Activated naive CD4-positive, alpha-beta T cell treated with anti-CD3 and anti-CD28 coated beads, Interleukin-2, amount 50 U/mL, for 24 hours (primary cell): Measurements from ENCODE around the gene COL4A1.

Experiments
- H3K27ac Mint-ChIP-seq: one replicate; pipeline ENCODE4 v1.8.0; 2021; ENCODE audit warnings: mild to moderate bottlenecking, mixed read lengths
- H3K27me3 Mint-ChIP-seq: one replicate; pipeline ENCODE4 v1.8.0; 2021; ENCODE audit warnings: mixed read lengths
- H3K36me3 Mint-ChIP-seq: one replicate; pipeline ENCODE4 v1.8.0; 2021; ENCODE audit warnings: mixed read lengths
- H3K4me1 Mint-ChIP-seq: one replicate; pipeline ENCODE4 v1.8.0; 2021; ENCODE audit warnings: mixed read lengths
- H3K4me3 Mint-ChIP-seq: one replicate; pipeline ENCODE4 v1.8.0; 2021; ENCODE audit warnings: mild to moderate bottlenecking, mixed read lengths
- H3K9me3 Mint-ChIP-seq: one replicate; pipeline ENCODE4 v1.8.0; 2021; ENCODE audit warnings: mixed read lengths

COL4A1 gene

GRCh38 chr13:110345701-110346100, 38.7 kb upstream of the COL4A1 start:
- H3K4me3 Mint-ChIP-seq, result no peak overlapping the region
- H3K27me3 Mint-ChIP-seq, result no peaks in the 10 kb centered on the region
- no peak overlapping the region for H3K27ac Mint-ChIP-seq
- no peaks in the 10 kb centered on the region for H3K9me3 Mint-ChIP-seq
- H3K4me1 Mint-ChIP-seq, result peaks cover 13% of the 10 kb centered on the region
- no peaks in the 10 kb centered on the region for H3K36me3 Mint-ChIP-seq

GRCh38 chr13:110345266-110345665, 38.3 kb upstream of the COL4A1 start:
- no peaks in the 10 kb centered on the region for H3K9me3 Mint-ChIP-seq
- no peaks in the 10 kb centered on the region for H3K27me3 Mint-ChIP-seq
- H3K4me1 Mint-ChIP-seq, result peaks cover 17% of the 10 kb centered on the region
- H3K27ac Mint-ChIP-seq, result no peak overlapping the region
- H3K4me3 Mint-ChIP-seq, result no peak overlapping the region
- no peaks in the 10 kb centered on the region for H3K36me3 Mint-ChIP-seq

- Mint-ChIP-seq H3K4me1 (peaks cover 27% of the 10 kb centered on the region), H3K36me3 (no peaks in the 10 kb centered on the region), H3K27ac (no peak overlapping the region)
Observed at GRCh38 chr13:110344320-110344719, 37.4 kb upstream of the COL4A1 start.

GRCh38 chr13:110343241-110343865, 36.4 kb upstream of the COL4A1 start:
- Mint-ChIP-seq H3K27me3 (peaks cover 3% of the 10 kb centered on the region), H3K4me1 (peaks cover 33% of the 10 kb centered on the region), H3K36me3 (no peaks in the 10 kb centered on the region), H3K9me3 (no peaks in the 10 kb centered on the region), H3K27ac (no peak overlapping the region), H3K4me3 (no peak overlapping the region)

More at GRCh38 chr13:110344320-110344719, 37.4 kb upstream of the COL4A1 start:
- Mint-ChIP-seq H3K9me3 (no peaks in the 10 kb centered on the region), H3K27me3 (no peaks in the 10 kb centered on the region), H3K4me3 (no peak overlapping the region)

- H3K27me3 Mint-ChIP-seq, result peaks cover 3% of the 10 kb centered on the region
- H3K27ac Mint-ChIP-seq, result no peak overlapping the region
- no peak overlapping the region for H3K4me3 Mint-ChIP-seq
- peaks cover 33% of the 10 kb centered on the region for H3K4me1 Mint-ChIP-seq
- H3K9me3 Mint-ChIP-seq, result no peaks in the 10 kb centered on the region
- H3K36me3 Mint-ChIP-seq, result no peaks in the 10 kb centered on the region
Observed at GRCh38 chr13:110342474-110342873, 35.5 kb upstream of the COL4A1 start.

GRCh38 chr13:110341445-110342244, 34.7 kb upstream of the COL4A1 start:
- Mint-ChIP-seq H3K36me3 (no peaks in the 10 kb centered on the region), H3K9me3 (no peaks in the 10 kb centered on the region), H3K27me3 (peaks cover 3% of the 10 kb centered on the region), H3K4me1 (peaks cover 33% of the 10 kb centered on the region), H3K4me3 (peak overlapping the region; percentile 75), H3K27ac (peak overlapping the region; percentile 3)

- peaks cover 3% of the 10 kb centered on the region for H3K27me3 Mint-ChIP-seq
- peak overlapping the region; percentile 75 for H3K4me3 Mint-ChIP-seq
- H3K9me3 Mint-ChIP-seq, result no peaks in the 10 kb centered on the region
- H3K27ac Mint-ChIP-seq, result peak overlapping the region; percentile 47
- H3K4me1 Mint-ChIP-seq, result peaks cover 33% of the 10 kb centered on the region
- no peaks in the 10 kb centered on the region for H3K36me3 Mint-ChIP-seq
Observed at GRCh38 chr13:110340812-110341444, 34.0 kb upstream of the COL4A1 start.

GRCh38 chr13:110339975-110340550, 33.1 kb upstream of the COL4A1 start:
- H3K9me3 Mint-ChIP-seq, result no peaks in the 10 kb centered on the region
- no peak overlapping the region for H3K4me3 Mint-ChIP-seq
- peaks cover 3% of the 10 kb centered on the region for H3K27me3 Mint-ChIP-seq
- H3K36me3 Mint-ChIP-seq, result no peaks in the 10 kb centered on the region
- peaks cover 33% of the 10 kb centered on the region for H3K4me1 Mint-ChIP-seq
- peak overlapping the region; percentile 47 for H3K27ac Mint-ChIP-seq

- Mint-ChIP-seq H3K4me3 (no peak overlapping the region), H3K27me3 (peaks cover 3% of the 10 kb centered on the region), H3K27ac (no peak overlapping the region), H3K9me3 (no peaks in the 10 kb centered on the region), H3K36me3 (no peaks in the 10 kb centered on the region), H3K4me1 (peaks cover 33% of the 10 kb centered on the region)
Observed at GRCh38 chr13:110339263-110339662, 32.3 kb upstream of the COL4A1 start.

- H3K4me3 Mint-ChIP-seq, result no peak overlapping the region
- H3K27me3 Mint-ChIP-seq, result peaks cover 3% of the 10 kb centered on the region
- H3K27ac Mint-ChIP-seq, result no peak overlapping the region
- H3K4me1 Mint-ChIP-seq, result peaks cover 33% of the 10 kb centered on the region
- H3K36me3 Mint-ChIP-seq, result no peaks in the 10 kb centered on the region
- H3K9me3 Mint-ChIP-seq, result no peaks in the 10 kb centered on the region
Observed at GRCh38 chr13:110338441-110339101, 31.6 kb upstream of the COL4A1 start.

GRCh38 chr13:110337247-110337646, 30.3 kb upstream of the COL4A1 start:
- no peaks in the 10 kb centered on the region for H3K9me3 Mint-ChIP-seq
- peaks cover 3% of the 10 kb centered on the region for H3K27me3 Mint-ChIP-seq
- peak overlapping the region; percentile 51 for H3K27ac Mint-ChIP-seq
- H3K4me3 Mint-ChIP-seq, result no peak overlapping the region
- H3K36me3 Mint-ChIP-seq, result no peaks in the 10 kb centered on the region
- H3K4me1 Mint-ChIP-seq, result peaks cover 33% of the 10 kb centered on the region

- Mint-ChIP-seq H3K4me3 (no peak overlapping the region), H3K36me3 (no peaks in the 10 kb centered on the region), H3K4me1 (peaks cover 30% of the 10 kb centered on the region), H3K27me3 (peaks cover 3% of the 10 kb centered on the region), H3K9me3 (no peaks in the 10 kb centered on the region), H3K27ac (no peak overlapping the region)
Observed at GRCh38 chr13:110336681-110337080, 29.7 kb upstream of the COL4A1 start.

GRCh38 chr13:110336108-110336507, 29.2 kb upstream of the COL4A1 start:
- no peak overlapping the region for H3K4me3 Mint-ChIP-seq
- H3K27me3 Mint-ChIP-seq, result peaks cover 3% of the 10 kb centered on the region
- H3K4me1 Mint-ChIP-seq, result peaks cover 24% of the 10 kb centered on the region
- no peak overlapping the region for H3K27ac Mint-ChIP-seq
- no peaks in the 10 kb centered on the region for H3K36me3 Mint-ChIP-seq
- no peaks in the 10 kb centered on the region for H3K9me3 Mint-ChIP-seq

- Mint-ChIP-seq H3K36me3 (no peaks in the 10 kb centered on the region), H3K4me3 (no peak overlapping the region), H3K27me3 (peaks cover 3% of the 10 kb centered on the region), H3K4me1 (peaks cover 13% of the 10 kb centered on the region), H3K27ac (no peak overlapping the region), H3K9me3 (no peaks in the 10 kb centered on the region)
Observed at GRCh38 chr13:110334841-110335490, 28.0 kb upstream of the COL4A1 start.

- Mint-ChIP-seq H3K4me1 (peaks cover 6% of the 10 kb centered on the region), H3K4me3 (no peak overlapping the region), H3K27ac (no peak overlapping the region), H3K9me3 (no peaks in the 10 kb centered on the region), H3K36me3 (no peaks in the 10 kb centered on the region), H3K27me3 (peaks cover 3% of the 10 kb centered on the region)
Observed at GRCh38 chr13:110334256-110334655, 27.3 kb upstream of the COL4A1 start.
